Stimulated activated CD8-positive, alpha-beta memory T cell treated with anti-CD3 and anti-CD28 coated beads, Interleukin-7, amount 100 ng/mL, for 1 hour (primary cell): Measurements from ENCODE around the gene SKAP1.

ENCODE experiments used
- DNase-seq, 2 donors: peaks; one replicate each; pipeline ENCODE4 v3.0.0-alpha.2; 2020; ENCODE audit warnings: low read depth in 2 of 2

SKAP1 gene

DNA sequence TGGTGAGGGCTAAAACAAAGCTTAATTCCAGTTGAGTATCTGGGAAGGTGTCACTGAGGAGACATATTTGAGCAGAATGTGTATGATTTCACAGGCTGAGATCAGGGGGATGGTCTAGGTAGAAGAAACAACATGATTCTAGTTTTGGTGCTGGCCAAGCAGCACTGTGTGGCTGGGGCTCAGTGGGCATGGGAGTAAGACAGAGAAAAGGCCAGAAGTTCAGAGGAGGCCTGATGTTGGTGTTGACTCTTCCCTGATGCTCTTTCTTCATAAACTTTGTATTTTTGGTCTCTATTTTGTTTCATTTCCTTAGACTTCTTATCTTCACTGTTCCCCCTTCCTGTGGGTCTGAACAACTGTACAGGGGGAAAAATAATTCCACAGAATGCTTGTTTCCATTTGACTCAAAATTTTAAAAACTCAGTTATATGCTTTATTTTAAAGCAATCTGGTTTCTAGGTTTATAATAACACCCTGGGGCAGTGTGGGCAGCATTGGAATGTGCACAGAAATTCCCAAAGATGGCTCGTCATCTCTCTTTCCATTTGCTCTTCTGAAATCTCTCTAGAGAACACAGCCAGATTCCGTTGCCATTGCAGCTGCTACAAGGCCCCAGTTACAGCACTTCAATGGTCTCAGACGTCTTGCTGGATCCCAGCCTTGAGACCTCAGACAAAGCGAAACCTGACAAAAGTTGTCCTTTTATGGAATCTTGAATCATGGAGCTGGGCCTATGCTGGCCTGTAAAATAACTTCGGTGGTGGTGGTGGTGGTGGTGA is 254.1 kb downstream of the SKAP1 start:
- DNase-seq = no peak

DNA sequence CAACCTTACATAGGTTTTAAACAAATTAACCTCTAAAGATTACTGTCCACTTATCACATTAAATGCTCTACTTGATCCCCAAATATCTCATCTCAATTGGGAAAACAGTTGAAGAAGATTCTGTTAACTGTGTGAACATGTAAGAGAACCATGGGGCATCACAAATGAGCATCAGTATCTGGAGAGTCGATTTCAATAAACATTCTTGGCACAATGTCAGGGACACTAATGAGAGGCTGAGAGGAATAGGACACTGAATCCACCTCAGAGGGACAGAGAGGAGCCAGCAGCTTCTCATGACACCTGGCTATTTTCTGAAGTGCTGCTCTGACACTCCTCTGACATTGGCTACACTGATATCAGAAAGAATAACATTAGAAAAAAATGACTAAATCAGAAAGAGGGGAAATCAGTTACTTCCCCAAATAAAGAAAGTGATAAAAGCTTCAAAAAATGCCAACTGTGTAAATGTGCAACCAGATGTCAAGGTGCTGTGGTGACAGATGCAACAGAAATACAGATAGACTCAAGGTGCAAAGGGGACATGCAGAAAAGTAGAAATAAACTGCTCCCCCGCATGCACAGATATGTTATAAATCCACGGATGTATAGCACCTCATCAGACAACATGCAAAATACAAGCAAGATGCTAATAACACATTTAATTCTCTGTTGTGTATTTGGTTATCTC is 255.0 kb downstream of the SKAP1 start:
- DNase-seq = no peak

DNA sequence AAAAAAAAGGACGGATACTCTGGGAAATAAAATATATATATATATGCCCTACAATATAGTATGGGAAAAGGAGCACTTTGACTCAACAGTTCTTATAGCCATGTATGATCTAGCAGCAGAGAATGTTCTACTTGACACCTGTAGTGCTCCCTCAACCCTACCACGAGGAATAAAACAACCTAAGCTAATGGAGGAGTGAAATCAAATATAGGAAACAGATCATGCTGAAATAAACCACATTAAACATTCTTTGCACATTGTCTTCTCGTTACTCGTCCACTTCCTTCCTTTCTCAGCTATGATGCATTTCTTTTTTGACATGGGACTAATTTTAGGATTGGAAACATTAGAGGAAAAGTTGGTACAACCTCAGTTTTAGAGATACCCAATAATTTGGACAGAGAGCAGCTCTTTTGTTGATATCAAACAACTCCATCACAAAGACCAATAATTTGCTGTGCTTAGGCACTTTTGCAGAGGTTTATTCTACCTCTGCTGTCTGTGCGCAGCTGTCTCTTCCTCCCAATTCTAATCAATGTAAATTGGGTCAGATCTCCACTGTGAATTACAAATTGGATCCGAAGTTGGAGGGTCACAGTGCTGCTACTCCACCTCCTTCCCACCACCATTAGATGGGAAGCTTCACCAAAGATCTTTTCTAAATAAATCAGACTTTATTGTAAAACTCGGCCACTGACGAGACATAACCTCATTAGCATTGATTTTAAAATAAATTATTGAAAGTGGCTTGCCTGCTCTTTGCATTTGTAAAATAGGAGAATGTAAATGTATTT is 256.6 kb downstream of the SKAP1 start:
- no peak for DNase-seq

DNA sequence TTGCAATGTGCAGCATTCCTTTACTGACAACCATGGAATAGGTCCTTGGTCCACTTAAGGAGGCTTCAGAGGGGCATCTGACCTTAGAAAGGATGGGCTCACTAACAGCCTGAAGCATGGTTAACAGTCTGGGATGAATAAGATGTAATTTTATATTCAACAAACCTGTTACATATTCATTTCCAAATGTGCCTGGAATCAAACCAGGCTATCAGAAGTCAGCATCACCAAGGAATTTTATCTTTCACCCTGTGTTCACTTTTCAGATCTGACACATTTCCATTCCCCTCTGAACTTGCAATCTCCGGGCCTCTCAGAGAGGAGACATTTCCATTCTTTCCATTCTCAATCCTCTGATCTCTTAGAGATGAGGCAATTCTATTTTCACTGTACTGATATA is 260.1 kb downstream of the SKAP1 start:
- DNase-seq = no peak

DNA sequence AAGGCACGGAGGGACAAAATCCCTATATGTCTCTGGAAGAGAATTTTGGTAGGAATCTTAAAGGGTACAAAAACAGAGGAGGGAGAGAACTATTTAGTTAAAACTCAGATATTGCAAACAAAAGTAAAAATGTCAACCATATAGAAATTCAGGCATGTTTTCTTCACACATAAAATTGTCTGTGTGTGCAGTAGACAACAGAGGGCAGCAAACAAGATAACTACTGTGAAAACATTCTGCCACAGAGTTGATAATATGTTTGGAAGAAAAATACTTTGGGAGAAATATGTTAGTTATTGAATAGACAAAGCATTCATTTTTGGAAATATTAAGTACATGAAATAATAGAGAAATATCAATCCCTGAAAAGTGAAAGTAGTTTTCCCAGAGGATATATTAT is 266.2 kb downstream of the SKAP1 start:
- no peak for DNase-seq

DNA sequence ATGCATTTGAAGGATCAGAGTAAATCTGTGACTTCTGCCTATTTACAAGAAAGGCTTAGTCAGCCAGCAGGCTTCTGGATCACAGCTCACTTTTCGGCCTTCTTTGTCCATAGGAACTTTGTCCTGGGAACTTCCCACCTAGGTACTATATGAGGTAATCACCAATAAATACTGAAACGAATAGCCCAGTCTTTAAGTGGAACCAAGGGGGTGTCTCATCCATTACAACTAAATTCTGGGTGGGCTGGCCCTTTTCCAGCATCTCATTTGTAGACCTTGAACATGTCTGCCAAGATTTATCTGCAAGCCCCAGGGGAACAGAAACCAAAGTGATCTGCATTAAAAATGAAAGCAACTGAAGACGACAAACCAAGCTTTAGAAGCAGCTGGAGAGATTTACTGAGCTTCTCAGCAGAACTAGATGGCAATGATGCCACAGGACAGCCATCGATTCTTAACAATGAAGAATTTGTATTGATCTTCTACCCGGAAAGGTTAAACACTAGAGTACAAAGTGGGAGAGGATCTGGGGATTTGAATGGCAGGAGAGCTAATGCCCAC is 267.0 kb downstream of the SKAP1 start:
- no peak for DNase-seq

DNA sequence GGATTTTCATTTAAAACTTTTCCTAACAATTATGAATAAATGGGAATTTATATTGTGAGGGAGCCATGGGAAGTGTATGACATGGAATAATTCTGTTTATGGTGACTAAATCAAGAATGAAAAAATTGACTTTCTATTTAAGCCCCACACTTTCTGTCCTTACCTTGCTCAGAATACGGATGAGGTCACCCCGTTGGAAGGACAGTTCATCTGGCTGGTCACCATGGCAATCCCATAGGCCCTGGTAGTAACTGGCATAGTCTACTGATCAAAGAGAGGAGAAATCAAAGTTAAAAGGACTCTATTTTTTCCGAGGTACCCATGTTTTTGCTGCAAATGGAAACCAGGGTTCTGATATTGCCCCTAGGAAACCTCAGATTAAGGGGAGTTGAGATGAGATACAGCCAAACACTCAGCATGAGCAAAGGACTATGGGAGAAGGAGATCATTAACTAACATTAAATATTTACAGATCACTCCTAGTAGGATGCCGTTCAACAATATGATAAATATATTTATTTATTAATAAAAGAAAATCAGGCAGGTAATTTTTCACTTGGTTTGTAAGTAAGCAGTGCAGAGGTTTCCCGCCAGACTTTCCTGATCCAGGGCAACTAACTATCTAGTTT is 267.6 kb downstream of the SKAP1 start:
- DNase-seq = no peak

DNA sequence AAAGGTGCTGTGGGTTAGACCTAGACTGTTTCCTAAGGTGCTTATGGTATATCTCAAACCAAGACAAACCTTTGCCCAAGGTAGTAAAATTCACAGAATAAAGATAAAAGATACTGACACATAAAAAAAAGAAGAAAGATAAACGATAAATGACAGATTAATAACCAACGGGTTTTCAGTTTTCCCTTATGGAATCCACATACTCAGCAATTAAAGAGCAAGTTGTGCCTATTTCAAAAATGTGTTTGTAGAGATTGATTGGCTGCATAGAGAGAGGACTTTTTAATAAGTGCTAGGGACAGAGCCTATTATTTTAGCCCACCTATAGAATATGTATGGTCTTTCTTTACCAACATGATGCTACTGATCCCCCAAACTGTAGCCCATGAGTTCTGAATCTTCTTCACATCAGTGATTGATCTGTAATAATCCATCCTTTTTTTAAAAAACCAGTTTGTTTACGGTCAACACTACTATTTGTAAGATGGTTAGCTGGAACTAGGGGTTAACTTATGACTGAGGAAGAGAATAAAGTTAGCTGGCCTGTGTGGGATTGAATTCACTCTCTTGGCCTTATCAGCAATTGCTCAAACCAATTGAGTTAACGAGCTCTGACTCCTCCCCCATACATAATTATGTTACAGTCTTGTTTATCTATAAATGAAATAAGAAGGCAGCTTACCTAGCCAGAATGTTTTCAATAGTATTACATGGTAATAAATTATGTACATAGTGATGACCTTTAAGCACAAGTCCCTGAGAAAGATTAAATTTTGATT is 268.7 kb downstream of the SKAP1 start:
- no peak for DNase-seq

DNA sequence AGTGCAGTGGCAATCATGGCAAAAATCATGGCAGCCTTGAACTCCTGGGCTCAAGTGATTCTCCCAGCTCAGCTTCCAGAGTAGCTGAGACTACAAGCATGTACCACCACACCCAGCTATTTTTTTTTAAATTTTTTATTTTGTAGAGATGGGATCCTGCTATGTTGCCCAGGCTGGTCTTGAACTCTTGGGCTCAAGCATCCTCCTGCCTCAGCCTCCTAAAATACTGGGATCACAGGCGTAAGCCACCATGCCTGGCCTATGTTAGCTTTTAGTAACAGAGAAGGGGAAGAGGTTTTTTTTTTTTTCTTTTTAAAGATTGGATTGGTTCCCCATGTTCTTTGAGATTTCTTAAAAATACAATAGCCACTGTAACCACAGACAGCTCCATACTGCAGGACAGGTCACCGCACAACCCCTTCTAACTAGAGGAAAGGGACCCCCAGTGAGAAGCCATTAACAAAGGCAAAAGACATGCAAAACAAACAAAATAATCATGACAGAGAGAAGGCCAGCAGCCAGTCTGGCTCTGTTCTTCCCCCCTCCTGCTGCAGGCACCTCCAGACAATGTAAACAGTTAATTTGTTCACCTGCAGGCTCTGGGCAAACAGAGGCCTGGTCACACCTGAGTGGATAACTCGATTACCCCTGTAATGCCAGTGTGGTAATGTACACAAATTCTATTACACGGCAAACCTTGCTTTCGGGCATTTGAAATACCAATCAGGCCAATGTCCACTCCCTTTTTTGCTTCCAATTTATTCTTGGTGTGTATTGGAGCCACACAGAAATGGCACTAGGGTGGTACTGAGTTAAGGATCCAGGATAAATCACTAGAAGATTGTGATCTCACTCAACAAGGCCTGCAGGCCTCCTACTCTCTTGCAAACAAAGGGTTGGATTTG is 269.6 kb downstream of the SKAP1 start:
- no peak for DNase-seq

DNA sequence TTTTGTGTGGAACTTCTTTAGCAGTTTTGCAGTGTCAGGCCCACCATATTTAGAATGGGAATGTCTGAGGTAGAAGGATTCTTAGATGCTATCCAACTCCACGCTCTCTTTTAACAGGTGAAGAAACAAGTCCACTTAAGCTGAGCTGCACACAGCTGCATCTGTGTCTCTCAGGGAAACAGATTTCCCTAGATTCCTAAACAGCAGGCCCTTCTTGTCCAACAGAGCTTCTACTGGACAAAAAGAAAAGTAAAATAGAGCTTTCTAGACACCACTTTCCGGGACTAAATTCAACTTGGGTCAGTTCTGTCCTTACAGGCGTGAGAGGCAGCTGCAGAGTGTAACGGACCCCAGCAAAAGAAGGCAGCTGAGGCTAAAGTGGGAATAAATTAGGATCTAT is 270.8 kb downstream of the SKAP1 start:
- DNase-seq = no peak

DNA sequence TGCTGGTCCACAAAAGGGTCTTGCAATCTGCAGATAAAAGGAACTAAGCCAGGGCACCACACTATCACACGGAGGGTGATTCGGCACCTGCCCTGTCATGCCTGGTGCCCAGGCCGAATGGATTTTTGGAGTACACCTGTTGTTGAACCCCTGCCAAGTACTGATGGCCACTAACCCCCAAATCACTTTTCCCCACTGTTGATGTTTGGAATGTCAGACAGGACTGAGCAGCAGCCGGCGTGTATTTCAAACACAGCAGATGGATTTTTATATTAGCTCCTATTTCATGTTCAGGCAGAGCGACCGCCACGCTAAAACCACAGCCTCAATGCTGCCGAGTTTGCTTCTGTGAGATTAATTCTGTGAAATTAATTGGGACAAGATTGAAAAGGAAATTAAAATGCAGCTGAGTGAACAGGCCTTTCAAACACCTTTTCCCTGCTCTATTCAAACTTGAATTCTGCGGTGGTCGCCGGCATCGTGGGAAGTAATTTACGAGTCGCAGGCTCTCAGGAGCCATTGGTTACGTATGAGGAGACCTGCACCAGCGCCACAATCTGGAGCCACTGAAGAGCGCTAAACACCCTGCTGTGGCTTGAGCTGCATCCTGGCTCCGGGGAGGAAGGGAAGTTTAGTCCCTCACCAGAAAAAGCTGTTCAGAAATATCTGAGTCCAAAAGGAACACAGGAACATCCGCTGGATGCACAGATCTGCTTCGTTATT is 274.0 kb downstream of the SKAP1 start:
- no peak for DNase-seq

DNA sequence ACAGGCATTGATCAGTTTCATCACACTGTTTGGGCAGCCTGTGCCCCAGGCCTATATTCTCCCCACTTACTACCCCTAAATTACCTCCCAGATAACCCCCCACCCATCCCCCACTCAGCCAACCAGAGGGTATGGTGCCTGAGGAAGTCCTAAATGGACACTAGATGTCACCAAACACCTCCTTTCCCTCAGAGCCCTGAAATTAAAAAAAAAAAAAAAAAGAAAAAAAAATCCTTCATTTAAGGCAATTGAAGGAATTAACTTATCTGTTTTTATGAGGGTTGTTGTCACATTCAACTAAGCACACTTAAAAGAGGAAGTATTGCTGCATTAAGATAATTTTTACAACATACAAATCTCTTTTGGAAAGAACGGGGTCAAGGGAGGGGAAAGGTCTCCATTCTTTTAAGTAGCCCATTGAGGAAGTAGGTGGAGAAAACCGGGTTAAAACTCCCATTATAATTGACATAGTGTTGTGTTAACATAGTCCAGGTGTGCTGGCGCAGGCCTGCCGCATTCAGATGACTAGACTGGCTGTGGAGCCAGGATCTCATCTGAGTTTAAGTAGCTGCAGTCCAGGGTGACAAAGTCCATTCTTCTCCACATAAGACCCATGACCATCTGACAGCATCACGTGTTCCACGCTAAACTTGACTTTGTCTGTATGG is 276.2 kb downstream of the SKAP1 start:
- DNase-seq = no peak

DNA sequence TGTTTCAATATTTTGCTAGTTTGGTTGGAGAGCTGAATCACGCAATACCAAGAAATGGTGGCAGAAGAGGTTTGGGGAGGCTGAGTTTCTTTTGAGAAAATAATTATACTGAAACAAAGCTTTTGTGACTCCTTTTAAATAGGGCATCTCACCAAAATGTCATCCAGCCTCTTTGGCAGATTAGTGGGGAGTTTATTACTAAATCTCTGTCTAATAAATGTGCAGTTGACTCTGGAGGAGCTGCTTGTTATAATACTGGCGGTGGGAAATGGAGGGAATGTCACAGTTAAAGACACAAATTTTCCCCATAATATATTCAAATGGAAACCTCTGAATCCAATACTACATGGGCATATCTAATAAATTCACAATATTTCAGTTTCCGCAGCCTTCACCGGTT is 277.7 kb downstream of the SKAP1 start:
- DNase-seq = no peak

DNA sequence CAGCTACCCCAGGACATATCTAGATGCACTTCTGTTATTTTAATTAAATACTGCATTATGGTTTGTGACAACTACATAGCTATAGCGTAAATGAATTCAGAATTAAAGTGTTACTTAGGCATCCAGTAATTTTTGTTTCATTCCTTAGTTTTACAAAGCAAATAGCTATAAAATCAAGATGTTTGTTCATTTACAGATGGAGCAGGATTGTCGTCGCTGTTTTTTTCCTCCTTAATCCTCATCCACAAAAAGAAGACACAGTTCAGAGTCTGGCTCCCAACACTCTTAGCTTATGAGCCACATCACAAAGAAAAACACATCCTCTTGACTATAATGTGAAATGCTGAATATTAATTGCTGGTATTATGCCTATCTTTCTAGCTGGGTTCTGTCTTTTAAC is 278.8 kb downstream of the SKAP1 start:
- DNase-seq = no peak

DNA sequence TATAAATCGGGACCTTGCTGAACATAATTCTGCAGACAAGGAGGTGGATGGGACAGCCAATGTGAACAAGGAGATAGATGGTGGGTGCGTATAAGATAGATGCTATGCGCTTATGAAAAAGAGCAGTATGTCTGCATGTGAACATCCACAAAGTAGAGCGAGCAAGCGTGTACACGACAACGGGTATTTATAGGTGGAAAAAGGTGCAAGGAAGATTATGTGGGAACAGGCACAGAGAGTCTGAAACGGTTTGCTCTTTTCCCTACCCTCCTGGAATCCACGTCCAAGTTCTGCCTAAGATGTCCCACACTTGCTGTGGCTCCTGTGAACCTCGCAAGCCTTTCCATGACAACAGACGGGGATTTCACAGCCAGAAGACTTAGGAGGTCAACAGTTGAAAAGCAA is 279.4 kb downstream of the SKAP1 start:
- DNase-seq = no peak

DNA sequence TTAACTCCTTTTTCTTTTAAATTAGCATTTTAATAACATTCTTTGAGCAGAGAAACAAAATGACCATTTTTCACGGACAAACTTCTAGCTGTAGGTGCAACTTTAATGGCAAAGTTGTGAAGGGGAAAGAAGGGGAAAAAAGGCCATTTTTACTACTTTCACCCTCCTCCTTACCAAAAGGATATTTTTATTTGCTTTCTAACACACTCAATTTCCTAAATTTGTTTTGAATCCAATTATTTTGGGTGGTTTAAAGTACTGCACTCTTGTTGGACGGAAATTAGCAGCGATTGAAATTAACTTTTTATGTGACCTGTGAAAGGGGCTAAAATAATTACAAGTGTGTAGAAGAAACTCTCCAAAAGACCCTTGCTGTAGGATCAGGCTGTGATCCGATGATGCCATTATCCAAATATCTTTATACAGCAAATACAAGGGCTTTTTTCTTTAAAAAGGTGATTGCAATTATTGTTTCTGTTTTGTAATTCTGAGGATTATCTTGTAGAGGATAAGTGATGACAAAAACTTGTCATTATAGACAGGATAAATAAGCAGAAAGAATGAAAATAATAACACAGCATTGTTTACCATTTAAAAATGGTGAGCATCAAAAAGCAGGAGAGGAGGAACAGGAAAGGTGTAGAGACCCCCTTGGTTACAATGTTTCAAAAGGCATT is 280.1 kb downstream of the SKAP1 start:
- no peak for DNase-seq

DNA sequence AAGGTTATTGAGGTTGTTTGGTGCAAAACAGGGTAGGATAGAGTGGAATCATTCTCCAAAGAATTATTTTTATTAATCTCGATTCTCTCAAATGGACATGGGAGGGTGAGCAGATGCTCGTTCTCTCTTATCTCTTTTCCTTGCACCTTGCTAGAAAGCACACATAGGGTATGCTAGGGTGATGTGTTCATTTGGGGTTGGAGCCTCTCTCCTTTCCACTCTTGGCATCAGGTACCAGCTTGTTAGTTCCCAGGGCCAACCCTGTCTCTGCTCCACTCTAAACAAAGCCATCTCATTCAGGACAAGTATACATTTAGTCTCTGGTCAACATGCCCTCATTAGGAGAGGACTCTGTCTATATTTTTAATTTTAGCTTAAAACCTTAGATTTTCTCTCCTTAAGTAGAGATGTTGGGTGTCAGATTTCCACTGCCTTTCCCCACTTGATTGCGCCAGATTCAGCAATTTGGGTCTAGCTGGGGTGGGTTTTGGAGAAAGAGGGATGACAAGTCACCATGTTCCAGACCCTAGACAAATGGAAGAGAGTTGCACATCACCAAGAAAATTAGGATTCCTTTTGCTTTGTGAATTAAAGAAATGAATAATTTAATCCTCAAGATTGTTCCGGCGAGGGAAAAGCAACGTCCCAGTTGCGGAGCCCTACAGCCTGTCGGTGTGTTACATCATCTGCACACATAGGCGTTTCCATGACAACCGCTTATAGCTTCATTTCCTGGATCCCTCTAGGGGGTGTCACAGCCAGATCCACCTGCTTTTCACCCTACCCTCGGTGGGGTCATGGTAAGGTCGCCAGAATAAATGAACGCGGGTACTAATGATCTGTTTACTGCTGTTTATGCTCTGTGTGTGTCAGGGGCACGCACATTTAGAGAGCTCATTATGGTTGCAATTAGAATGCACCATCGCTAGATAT is 280.9 kb downstream of the SKAP1 start:
- no peak for DNase-seq
